NCI-H2171 (cell line): Measurements from ENCODE around the gene LRRC8B.

Source experiments
- DNase-seq: peaks from one replicate; lab custom pipeline; 2025; lab: John Stamatoyannopoulos, UW

LRRC8B gene

DNA sequence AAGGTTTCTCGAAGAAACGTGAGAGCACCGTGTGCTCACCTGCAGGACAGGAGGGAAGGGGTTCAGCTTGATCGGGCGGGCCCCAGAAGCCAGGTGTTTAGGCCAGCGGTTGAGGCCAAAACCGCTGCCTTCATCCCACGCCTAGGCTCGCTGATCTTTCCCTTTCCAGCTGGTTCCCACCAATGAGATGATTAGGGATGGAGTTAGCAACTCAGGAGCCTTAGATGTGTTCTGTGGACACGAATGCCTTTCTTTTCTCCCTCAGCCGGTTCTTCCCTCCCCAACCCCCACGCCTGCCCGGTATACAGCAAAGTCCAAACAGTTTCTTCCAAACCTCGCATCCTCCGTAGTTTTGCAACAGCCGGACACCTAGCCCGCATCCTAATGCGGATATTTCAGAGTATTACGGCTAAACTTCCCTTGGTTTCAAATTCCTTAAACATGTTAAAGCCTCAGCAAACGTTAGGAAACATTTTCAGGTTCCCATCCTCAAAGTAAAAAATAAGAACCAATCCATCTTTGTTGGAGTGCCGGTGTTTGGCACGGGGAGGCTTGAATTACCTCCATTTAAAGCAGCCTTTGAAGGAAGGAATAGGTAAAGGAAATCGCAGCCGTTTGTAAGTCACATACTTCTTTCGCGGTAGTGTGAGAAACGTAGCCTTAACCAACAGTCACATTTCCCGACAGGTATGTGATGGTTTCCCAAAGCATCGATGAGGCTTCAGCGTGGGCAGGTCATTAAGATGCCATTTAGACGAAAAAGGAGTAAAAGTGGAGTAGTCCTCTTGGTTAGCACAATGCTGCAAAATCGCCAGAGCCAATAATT is 109.4 kb downstream of the LRRC8B start:
- DNase-seq, result no peak

DNA sequence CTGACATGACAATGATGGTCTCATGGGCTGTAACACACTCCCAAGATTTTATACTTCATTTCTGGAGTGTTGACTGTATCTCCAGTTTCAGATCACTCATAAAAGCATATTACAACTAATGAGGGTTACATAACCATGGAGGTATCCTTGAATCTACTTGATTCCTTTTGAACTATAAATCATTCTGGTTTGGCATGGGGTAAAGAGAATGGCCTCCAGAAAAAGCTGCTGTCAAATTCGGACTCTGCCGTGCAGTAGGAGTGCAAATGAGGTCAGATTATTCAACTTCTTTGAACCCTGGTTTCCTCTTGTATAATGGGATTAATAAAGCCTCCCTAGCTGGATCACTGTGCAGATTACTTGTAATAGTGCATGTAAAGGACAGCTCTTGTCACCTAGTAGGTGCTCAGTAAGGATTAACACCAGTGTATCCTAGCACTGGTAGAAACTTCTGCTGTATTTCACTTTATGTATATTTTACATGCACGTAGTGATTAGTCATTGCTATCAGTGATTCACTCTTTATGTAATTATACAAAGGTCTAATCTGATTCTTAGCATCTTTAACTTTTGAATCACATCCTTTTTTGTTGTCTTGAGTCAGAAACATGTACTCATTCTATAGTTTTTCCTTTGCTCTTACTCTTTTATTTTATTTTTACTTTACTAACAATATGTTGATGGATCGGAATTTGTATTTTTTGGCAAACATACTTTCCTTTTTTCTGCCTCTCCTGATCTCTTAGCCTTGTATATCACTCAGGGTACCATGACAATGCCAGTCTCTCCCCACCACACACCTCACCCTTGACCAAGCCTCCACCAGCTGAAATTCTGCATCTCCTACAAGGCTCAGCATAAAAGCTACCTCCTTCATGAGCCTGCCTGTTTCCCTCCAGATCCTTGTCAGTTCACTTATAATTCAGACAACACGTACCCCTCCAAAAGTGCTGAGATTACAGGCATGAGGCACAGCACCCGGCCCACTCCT is 111.5 kb downstream of the LRRC8B start:
- no peak for DNase-seq

DNA sequence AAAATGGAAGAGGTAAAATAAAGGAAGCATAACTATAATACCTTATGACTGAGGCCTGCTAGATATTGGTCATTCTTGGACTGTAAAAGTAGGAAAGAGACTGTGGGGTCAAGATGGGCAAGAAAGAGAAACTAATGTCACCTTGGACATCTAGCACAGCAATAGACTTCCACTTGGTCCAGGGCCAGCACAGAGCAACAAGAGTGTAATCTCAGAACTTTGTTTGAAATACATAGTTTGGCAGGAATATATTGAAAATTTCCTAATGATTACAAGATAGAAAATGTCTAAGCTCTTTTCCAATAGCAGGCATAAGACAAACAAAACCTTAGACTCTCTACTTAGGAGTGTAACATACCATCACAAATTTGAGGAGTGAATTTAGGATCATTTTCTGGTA is 112.9 kb downstream of the LRRC8B start:
- no peak for DNase-seq

DNA sequence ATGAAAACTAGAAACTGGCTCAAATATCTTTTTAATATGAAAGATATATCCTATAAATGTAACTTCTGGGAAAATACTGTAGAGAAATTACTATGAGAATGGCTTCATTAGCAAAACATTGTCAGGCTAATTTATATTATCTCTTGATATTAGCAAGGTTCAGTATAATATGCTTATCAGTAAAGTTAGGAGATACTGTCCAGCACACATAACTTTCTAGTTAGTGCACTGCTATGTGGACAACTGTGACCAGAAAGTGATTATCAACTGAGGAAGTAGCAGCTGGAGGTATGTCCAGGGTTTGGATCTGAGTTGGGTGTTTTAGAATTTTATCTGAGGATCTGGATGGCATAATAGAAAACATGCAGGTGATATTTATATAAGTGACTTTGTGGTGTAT is 115.8 kb downstream of the LRRC8B start:
- no peak for DNase-seq

DNA sequence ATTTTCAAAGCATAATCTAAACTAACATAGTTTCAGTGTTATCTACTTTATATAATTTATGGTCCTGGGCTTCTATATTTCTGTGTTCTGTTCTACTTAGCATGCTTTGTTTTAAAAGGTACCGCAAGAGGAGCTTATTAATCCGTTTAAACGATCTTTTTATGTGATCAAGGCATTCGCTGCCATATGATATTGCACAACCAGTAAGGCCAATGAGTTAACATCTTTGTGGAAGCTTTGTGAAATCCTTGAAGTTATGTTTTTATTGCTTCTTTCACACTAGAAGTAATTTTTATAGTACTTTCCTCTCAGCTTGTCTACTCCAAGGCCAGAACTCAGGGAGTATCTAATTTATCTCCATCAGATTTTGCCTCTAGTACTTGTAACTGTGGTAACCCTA is 117.2 kb downstream of the LRRC8B start:
- no peak for DNase-seq

DNA sequence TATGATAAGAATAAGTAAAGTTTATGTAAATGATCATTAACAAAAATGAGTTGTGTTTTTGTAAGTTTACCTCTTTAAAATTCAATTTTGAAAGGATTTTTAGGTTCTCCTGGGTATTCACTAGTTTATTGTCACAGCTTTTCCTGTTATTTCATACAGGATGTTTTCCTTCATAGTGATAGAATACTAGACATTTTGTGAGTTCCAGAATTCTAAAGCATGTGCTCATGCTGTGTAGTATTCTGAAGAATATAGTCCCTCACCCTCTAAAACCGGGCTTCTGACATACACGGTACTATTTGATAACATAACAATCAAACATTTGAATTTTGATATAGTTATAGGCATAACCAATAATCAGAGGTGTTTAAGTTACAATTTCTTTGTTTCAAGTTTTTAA is 118.9 kb downstream of the LRRC8B start:
- no peak for DNase-seq

DNA sequence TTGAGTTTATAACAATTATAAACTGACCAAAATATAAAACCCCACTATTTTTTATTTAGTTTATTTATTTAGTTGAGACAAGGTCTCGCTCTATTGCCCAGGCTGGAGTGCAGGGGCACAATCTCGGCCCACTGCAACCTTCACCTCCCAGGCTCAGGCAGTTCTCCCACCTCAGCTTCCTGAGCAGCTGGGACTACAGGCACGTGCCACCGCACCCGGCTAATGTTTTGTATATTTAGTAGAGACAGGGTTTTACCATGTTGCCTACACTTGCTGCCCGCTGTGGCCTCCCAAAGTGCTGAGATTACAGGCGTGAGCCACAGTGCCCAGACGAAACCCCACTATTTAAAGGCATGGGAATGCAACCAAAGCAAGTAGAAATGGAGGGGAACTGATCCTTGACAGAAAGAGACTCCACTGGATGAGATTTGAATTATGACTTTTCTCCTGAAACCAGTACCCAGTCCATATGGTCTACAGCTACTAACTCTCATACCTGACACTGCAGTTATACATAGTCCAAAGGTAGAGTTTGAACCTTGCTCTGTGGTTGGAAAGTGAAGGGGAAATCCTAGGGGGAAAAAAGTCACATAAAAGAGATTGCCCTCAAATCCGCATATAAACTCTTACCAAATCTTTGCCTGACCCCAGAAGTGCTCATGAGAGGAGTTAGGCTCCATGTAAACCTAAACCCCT is 119.6 kb downstream of the LRRC8B start:
- no peak for DNase-seq

DNA sequence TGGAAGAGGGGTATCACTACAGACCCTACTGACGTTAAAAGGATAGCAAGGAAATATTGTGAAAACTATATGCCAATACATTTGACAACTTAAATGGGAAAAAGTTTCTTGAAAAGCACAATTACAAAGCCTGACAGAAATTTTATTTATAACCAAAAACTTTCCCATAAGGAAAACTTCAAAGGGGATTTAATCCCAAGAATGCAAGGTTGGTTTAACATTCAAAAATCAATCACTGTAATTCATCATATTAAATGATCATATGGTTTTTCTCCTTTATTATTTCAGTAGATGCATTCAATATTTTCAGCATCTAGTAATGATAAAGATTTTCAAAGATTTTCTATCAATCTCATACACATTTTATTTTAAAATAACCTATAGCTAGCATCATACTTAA is 121.6 kb downstream of the LRRC8B start:
- DNase-seq, result no peak
